Thoracic aorta (tissue), 2 donors: Measurements from ENCODE around the gene GSG1L. TPM values are rescaled to one million over a fixed set of nuclear protein-coding genes. Genes with fewer than 3 reads are reported as not detected.

Source experiments
- ATAC-seq: fragments of 150-250 bp; one replicate; pipeline ENCODE4 v1.8.0; 2017; ENCODE audit warnings: low read depth; ENCODE audit not compliant: insufficient number of reproducible peaks, low FRiP score
- DNase-seq: peaks from one replicate; pipeline ENCODE4 v3.0.0-alpha.2; 2020; ENCODE audit warnings: low spot score
- H3K27ac ChIP-seq, 2 donors: fragments of 200-600 bp; sonication (generic); 1 replicate in 1 of 2; 2 replicates in 1 of 2; pipeline ENCODE4 v1.5.1; 2016; ENCODE audit warnings: mild to moderate bottlenecking in 2 of 2, moderate library complexity in 2 of 2
- H3K27me3 ChIP-seq: fragments of 200-600 bp; sonication (generic); replicated peaks from 2 replicates; pipeline ENCODE4 v1.6.0; 2016; ENCODE audit warnings: mild to moderate bottlenecking; ENCODE audit not compliant: insufficient read depth
- H3K36me3 ChIP-seq: fragments of 200-600 bp; sonication (generic); one replicate; pipeline ENCODE4 v1.5.1; 2016
- H3K4me1 ChIP-seq, 2 donors: fragments of 200-600 bp; sonication (generic); 1 replicate in 1 of 2; 2 replicates in 1 of 2; pipeline versions ENCODE4 v1.5.1 to v1.6.0; 2016; ENCODE audit warnings: low read depth in 2 of 2, mild to moderate bottlenecking in 1 of 2; ENCODE audit not compliant: control insufficient read depth in 1 of 2
- H3K4me3 ChIP-seq: fragments of 200-600 bp; sonication (generic); 2 replicates; pipeline ENCODE4 v1.5.1; 2016; ENCODE audit warnings: mild to moderate bottlenecking
- H3K9me3 ChIP-seq: fragments of 200-600 bp; sonication (generic); 2 replicates; pipeline ENCODE4 v1.5.1; 2016
- total RNA-seq, 2 donors: library from RNA; depleted of rRNA; stranded (reverse); fragments of >200 nt; gene quantifications; one replicate each; pipeline versions ENCODE4 v1.1.0 to v1.2.3, GENCODE V29; 2016
- TF ChIP-seq, protein P1 (sequence below): fragments of 200-600 bp; sonication (generic); IDR thresholded peaks from one replicate; pipeline ENCODE4 v1.5.1; 2019; ENCODE audit warnings: antibody characterized with exemption

Gene GSG1L
- total RNA-seq, 2 donors from 2014 or later = 5.3 to 5.9 TPM

DNA sequence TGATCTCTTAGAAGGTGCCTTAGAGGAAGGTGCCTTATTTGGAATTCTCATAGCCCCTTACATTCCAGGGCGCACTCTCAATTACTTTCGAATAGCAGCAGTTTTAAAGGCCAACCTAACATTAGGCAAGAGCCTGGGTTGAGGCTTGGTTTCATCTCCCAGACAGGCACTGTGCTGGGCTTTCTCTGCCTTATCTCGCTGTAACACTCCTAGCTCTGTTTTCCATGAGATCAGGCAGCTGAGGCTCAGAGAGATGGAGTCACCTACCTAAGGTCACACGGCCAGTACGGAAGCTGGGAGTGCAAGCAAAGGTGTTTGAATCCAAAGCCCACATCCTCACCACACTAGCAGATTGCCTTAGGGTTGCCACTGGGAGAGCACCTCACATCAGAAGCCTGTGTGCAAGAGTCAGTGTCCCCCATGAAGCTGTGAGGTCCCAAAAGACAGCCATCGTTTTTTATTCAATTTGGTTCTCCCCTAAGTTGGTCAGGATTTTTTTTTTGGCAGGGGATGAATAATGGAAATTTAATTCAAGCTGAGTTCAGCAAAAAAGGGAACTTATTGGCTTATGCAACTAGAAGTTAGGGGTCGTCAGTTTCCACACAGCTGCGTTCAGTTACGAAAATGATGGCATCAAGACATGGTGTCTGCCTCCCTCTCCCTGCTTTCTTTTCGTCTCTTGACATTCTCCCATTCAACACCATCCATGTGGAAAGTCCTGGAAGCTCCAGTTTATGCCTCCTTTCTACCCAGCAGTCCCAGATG, 307.1 kb downstream of the GSG1L start:
- Histone ChIP-seq H3K36me3 (peaks cover 2% of the 10 kb centered on the region), H3K9me3 (no peaks in the 10 kb centered on the region), H3K4me1 (peaks cover 8 to 31% of the 10 kb centered on the region in 2 donors), H3K27me3 (no peaks in the 10 kb centered on the region), H3K4me3 (no peak overlapping the region), H3K27ac (no peak overlapping the region)
- TF ChIP-seq, protein P1, sequence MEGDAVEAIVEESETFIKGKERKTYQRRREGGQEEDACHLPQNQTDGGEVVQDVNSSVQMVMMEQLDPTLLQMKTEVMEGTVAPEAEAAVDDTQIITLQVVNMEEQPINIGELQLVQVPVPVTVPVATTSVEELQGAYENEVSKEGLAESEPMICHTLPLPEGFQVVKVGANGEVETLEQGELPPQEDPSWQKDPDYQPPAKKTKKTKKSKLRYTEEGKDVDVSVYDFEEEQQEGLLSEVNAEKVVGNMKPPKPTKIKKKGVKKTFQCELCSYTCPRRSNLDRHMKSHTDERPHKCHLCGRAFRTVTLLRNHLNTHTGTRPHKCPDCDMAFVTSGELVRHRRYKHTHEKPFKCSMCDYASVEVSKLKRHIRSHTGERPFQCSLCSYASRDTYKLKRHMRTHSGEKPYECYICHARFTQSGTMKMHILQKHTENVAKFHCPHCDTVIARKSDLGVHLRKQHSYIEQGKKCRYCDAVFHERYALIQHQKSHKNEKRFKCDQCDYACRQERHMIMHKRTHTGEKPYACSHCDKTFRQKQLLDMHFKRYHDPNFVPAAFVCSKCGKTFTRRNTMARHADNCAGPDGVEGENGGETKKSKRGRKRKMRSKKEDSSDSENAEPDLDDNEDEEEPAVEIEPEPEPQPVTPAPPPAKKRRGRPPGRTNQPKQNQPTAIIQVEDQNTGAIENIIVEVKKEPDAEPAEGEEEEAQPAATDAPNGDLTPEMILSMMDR = no peak
- no peak for DNase-seq
- ATAC-seq = no peak

DNA sequence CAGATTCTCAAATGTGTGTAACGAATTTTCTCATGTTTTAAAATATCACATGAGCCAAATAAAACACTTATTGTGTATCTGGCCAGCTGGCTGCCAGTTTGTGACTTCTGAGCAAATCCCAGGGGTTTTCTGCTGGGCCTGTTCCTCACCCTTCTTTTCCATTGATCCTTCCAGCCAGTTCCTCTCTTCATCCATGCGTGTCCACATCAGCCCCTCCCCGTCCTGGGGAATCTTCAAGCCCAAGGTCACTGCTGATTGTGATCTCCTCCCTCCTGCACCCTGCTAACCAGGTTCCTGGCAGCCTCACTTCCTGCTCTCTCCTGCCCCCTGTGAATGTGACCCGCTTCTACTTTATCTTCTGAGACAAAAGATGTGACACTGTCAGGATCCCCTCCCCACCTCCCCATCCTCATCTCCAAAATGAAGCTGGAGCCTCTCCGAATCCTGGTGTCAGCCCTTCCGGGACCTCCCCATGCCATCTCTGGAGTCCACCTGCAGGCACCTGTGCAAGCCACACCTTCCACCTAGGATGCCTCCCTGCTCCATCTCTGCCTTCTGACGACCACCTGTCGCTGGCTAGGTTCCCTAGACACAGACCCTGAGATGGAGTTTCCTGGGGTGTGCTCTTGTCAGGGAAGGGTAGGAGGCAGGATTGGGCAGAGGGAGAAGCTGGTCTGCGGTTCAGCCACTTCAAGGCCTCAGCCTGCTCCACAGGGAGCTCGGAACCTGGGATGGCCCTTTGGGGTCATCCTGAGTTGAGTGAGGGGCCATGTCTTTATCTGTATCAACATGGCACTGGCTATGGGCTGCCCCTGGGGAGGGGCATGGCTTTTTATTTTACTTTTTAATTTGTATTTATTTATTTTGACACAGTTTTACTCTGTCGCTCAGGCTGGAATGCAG, 308.5 kb downstream of the GSG1L start:
- no peak overlapping the region for H3K27ac ChIP-seq
- H3K27me3 ChIP-seq = no peaks in the 10 kb centered on the region
- no peak overlapping the region for H3K4me3 ChIP-seq
- no peak for DNase-seq
- TF ChIP-seq, protein P1 = no peak
- no peaks in the 10 kb centered on the region for H3K9me3 ChIP-seq
- peaks cover 8 to 31% of the 10 kb centered on the region in 2 donors for H3K4me1 ChIP-seq
- H3K36me3 ChIP-seq = no peaks in the 10 kb centered on the region
- ATAC-seq = no peak

DNA sequence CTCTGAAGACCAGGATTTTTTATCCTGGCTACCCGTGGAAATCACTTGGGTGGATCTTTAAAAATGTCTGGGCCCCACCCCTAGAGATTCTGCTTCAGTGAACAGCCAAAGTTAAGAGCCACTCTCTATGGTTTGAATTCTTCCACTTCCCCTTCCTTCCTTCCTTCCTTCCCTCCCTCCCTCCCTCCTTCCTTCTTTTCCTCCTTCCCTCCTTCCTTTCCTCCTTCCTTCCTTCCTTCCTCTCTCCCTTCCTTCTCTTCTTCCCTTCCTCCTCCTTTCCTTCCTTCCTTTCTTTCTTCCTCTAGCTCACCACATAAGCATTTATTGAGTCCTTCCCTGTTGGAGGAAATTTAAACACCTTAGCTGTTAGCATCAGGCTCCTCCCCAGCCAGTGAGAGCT, 310.0 kb downstream of the GSG1L start:
- TF ChIP-seq, protein P1 = no peak
- DNase-seq (no peak), ATAC-seq (no peak)
- Histone ChIP-seq H3K4me3 (no peak overlapping the region), H3K27ac (no peak overlapping the region), H3K27me3 (no peaks in the 10 kb centered on the region), H3K9me3 (no peaks in the 10 kb centered on the region), H3K36me3 (no peaks in the 10 kb centered on the region), H3K4me1 (peaks cover 8 to 25% of the 10 kb centered on the region in 2 donors)

DNA sequence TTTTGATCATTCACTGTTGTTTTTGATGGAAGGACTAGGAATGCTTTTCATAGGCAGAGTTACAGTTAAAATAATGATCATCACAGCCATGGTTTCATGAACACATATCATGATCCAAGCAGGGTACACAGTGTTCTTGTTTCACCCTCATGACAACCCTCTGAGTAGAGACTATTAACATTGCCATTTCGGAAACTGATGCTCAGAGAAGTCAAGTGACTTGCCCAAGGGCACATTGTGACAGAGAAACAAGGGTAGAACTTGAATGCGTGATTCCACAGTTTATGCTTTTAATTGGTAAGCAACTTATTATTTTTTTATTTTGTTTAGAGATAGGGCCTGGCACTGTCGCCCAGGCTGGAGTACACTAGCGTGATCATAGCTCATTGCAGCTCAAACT, 311.3 kb downstream of the GSG1L start:
- H3K4me1 ChIP-seq = peaks cover 8 to 25% of the 10 kb centered on the region in 2 donors
- no peak overlapping the region for H3K27ac ChIP-seq
- DNase-seq (no peak), ATAC-seq (no peak)
- TF ChIP-seq, protein P1 = no peak
- no peaks in the 10 kb centered on the region for H3K27me3 ChIP-seq
- H3K4me3 ChIP-seq = no peak overlapping the region
- no peaks in the 10 kb centered on the region for H3K9me3 ChIP-seq
- H3K36me3 ChIP-seq = no peaks in the 10 kb centered on the region

DNA sequence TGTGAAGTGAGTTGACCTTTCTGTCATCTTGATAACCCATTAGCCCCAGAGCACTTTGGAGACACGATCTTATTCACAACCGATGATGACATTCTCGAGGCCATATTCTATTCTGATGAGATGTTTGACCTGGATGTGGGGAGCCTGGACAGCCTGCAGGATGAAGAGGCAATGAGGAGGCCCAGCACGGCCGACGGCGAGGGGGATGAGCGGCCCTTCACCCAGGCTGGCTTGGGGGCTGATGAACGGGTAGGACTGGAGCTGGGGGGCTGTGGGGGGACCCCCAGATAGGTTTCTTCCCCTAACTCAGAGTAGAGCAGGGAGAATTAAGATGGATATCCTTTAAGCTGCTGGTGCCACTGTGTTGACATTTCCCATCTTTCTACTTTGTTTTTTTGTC, 311.8 kb downstream of the GSG1L start:
- Histone ChIP-seq H3K27ac (no peak overlapping the region), H3K27me3 (no peaks in the 10 kb centered on the region), H3K36me3 (no peaks in the 10 kb centered on the region), H3K4me3 (no peak overlapping the region), H3K9me3 (no peaks in the 10 kb centered on the region), H3K4me1 (peaks cover 8 to 25% of the 10 kb centered on the region in 2 donors)
- DNase-seq = no peak
- TF ChIP-seq, protein P1 = no peak
- no peak for ATAC-seq
